Measurements from ENCODE around the gene AP4M1.

AP4M1 gene

DNA sequence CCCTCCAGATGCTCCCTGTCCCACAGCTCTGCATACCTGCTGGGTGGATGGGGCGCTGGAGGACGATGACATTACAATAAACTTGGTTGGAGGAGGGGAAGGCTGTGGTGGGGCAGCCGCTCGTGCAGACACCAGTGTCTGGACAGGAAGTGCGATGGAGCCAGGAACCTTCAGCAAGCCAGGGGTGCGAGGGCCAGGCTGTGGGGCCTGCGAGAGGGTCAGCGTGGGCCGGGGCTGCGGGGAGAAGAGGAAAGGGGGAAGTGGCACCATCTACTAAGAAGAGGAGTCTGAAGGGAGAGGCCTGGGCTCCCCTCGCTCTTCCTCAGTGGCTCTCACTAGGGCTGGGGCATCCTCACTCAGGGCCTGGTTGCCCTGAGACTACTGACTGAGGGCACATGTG is 6.4 kb downstream of the AP4M1 start:
- Histone ChIP-seq H4K20me1 (peaks cover 0 to 22% (median 0%) of the 10 kb centered on the region in 11 experiments; a peak in 4 of 22 replicates), H3K27me3 (no peaks in the 10 kb centered on the region), H3K27ac (no peak overlapping the region; a peak in 1 of 22 replicates), H3K4me3 (no peak overlapping the region), H3K4me1 (peaks cover 5 to 44% (median 31%) of the 10 kb centered on the region in 10 experiments; a peak in 19 of 20 replicates), H3K36me3 (peaks cover 91 to 100% (median 97%) of the 10 kb centered on the region in 11 experiments), H3K9ac (0 out of 22 replicates have a peak overlapping the region, but pooled peaks of 3 of the 11 experiments have one; percentile 9 to 47 (median 17)), H3K9me3 (replicated peaks in 1 of 11) (no peaks in the 10 kb centered on the region), H3K4me2 (no peak overlapping the region)
- no peak for TF ChIP-seq Cebpa-rat (IDR thresholded peaks at IDR 0.05)

DNA sequence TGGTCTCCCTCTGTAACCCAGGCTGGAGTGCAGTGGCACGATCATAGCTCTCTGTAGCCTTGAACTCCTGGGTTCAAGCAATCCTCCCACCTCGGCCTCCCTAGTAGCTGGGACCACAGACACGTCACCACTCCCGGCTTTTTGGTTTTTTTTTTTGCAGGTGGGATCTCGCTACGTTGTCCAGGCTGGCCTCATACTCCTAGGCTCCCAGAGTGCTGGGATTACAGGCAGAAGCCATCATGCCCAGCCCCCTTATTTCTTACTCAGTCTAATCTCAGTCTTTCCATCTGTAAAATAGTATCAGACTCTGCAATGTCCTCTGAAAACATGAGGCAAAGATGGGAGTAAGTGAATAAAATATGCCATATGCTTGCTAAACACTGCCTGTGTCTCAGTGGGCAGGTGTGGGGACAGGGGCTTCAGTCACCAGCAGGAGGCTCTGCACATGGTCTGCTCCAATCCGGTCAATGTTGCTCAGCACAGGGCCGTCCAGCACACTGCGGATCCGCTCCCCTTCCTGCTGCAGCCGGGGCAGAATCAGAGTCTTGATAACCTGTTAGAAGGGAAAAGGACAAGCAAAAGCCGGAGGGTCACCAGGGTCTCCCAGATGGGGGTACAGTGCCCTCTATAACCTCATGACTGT is 8.2 kb downstream of the AP4M1 start:
- H3K4me3 ChIP-seq, result no peak overlapping the region
- peaks cover 0 to 22% (median 0%) of the 10 kb centered on the region in 11 experiments; a peak in 4 of 22 replicates for H4K20me1 ChIP-seq
- peak overlapping the region in 1 of 11 experiments; percentile 0; a peak in 1 of 22 replicates for H3K9ac ChIP-seq
- TF ChIP-seq Cebpa-rat (IDR thresholded peaks at IDR 0.05), result no peak
- no peak overlapping the region for H3K27ac ChIP-seq
- H3K27me3 ChIP-seq, result no peaks in the 10 kb centered on the region
- H3K36me3 ChIP-seq, result peaks cover 80 to 99% (median 95%) of the 10 kb centered on the region in 11 experiments
- H3K9me3 ChIP-seq (replicated peaks in 1 of 11), result no peaks in the 10 kb centered on the region
- no peak overlapping the region for H3K4me2 ChIP-seq
- H3K4me1 ChIP-seq, result peaks cover 5 to 30% (median 18%) of the 10 kb centered on the region in 10 experiments; a peak in 18 of 20 replicates

- H3K4me3 ChIP-seq, result no peak overlapping the region
- peaks cover 5 to 30% (median 18%) of the 10 kb centered on the region in 10 experiments; a peak in 18 of 20 replicates for H3K4me1 ChIP-seq
- no peak for TF ChIP-seq Cebpa-rat (IDR thresholded peaks at IDR 0.05)
- peak overlapping the region in 9 of 11 experiments; percentile 12 to 66 (median 60); a peak in 14 of 22 replicates for H3K4me2 ChIP-seq
- no peaks in the 10 kb centered on the region for H3K27me3 ChIP-seq
- no peaks in the 10 kb centered on the region for H3K9me3 ChIP-seq (replicated peaks in 1 of 11)
- peaks cover 0 to 19% (median 0%) of the 10 kb centered on the region in 11 experiments; a peak in 4 of 22 replicates for H4K20me1 ChIP-seq
- H3K9ac ChIP-seq, result peak overlapping the region in 10 of 11 experiments; percentile 11 to 64 (median 38); a peak in 16 of 22 replicates
- peak overlapping the region in 1 of 11 experiments; percentile 10; a peak in 1 of 22 replicates for H3K27ac ChIP-seq
- H3K36me3 ChIP-seq, result peaks cover 65 to 96% (median 82%) of the 10 kb centered on the region in 11 experiments
Observed at GRCh38 chr7:100111156-100111555, 9.7 kb downstream of the AP4M1 start.

DNA sequence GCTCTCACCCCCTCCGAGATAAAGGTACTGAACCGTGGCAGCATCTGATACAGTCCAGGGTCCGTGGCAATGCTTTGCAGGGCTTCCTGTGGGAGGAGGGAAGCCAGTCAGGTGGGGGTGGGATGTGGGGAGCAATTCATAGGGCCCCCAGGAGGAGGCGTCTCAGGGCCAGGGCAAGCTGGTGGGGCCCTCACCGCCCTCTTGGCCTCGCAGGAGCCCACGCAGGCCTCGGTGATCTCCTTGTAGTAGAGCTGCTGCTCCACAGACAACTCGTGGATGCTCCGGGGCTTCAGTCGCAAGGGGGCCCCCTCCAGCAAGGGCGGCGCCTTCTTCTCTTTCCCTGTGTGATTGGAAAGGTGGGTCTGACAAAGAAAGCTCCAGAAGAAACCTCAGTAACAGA is 10.5 kb downstream of the AP4M1 start:
- H3K4me2 ChIP-seq, result peak overlapping the region in 10 of 11 experiments; percentile 12 to 66 (median 58); a peak in 17 of 22 replicates
- H3K9me3 ChIP-seq (replicated peaks in 1 of 11), result no peaks in the 10 kb centered on the region

DNA sequence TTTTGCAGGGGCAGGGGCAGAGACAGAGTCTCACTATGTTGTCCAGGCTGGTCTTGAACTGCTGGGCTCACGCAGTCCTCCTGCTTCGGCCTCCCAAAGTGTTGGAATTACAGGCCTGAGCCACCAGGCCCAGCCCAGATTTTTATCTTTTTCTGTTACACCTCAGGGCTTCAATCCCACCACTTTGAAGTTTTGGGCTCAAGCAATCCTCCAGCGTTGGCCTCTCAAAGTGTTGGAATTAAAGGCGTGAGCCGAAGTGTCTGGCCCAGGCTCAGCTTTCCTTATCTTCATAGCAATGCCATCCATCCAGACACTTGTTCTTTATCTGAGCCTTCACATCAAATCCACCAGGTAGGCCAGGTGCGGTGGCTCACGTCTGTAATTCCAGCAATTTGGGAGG is 13.6 kb downstream of the AP4M1 start:
- no peaks in the 10 kb centered on the region for H3K9me3 ChIP-seq (replicated peaks in 1 of 11)
- H3K4me3 ChIP-seq, result no peak overlapping the region
- H3K9ac ChIP-seq, result no peak overlapping the region
- H3K27ac ChIP-seq, result no peak overlapping the region
- peaks cover 29 to 62% (median 46%) of the 10 kb centered on the region in 11 experiments for H3K36me3 ChIP-seq
- peaks cover 16 to 29% (median 25%) of the 10 kb centered on the region in 10 experiments for H3K4me1 ChIP-seq
- H3K4me2 ChIP-seq, result no peak overlapping the region
- H4K20me1 ChIP-seq, result 0 out of 22 replicates have a peak, but pooled peaks cover 0 to 6% (median 0%) of the 10 kb centered on the region in 11 experiments
- TF ChIP-seq Cebpa-rat (IDR thresholded peaks at IDR 0.05), result no peak
- no peaks in the 10 kb centered on the region for H3K27me3 ChIP-seq

More for the DNA sequence above, 10.5 kb downstream of the AP4M1 start:
- Histone ChIP-seq H3K36me3 (peaks cover 60 to 93% (median 76%) of the 10 kb centered on the region in 11 experiments), H3K4me1 (peaks cover 5 to 30% (median 18%) of the 10 kb centered on the region in 10 experiments; a peak in 18 of 20 replicates), H3K4me3 (no peak overlapping the region), H4K20me1 (peaks cover 0 to 18% (median 0%) of the 10 kb centered on the region in 11 experiments; a peak in 4 of 22 replicates), H3K27me3 (no peaks in the 10 kb centered on the region), H3K27ac (peak overlapping the region in 5 of 11 experiments; percentile 2 to 38 (median 13); a peak in 6 of 22 replicates), H3K9ac (peak overlapping the region in 10 of 11 experiments; percentile 15 to 64 (median 42); a peak in 16 of 22 replicates)
- no peak for TF ChIP-seq Cebpa-rat (IDR thresholded peaks at IDR 0.05)

DNA sequence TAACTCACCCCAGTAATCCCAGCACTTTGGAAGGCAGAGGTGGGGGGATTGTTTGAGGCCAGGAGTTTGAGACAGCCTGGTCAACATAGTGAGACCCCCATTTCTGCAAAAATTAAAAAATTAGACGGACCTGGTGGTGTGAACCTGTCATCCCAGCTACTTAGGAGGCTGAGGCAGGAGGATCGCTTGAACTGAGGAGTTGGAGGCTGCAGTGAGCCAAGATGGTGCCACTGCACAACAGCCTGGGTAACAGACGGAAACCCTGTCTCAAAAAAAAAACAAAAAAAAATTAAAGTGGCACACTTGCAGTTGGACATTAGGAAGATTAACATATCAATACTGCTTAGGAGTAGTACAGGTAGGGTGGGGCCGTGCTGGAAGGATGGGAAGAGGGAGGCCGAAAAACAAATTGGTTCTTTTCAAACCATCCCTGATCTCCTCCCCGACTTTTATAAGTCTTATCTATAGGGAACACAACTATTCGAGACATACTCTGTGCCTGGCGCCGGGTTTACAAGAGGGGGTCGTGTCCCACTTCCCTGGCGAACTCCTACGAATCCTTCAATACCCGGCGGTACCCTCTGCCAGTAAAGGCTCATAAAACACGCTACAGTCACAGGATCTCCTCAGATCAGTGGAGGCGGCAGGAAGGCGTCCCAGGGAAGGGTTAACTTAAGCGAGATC is 17.1 kb downstream of the AP4M1 start:
- Histone ChIP-seq H3K4me3 (peak overlapping the region; percentile 77 to 95 (median 84)), H4K20me1 (no peaks in the 10 kb centered on the region), H3K27ac (peak overlapping the region; percentile 87 to 97 (median 93); a peak in 21 of 22 replicates), H3K27me3 (no peaks in the 10 kb centered on the region), H3K9ac (peak overlapping the region; percentile 77 to 94 (median 89)), H3K4me2 (peak overlapping the region; percentile 81 to 91 (median 88)), H3K4me1 (peaks cover 16 to 37% (median 21%) of the 10 kb centered on the region in 10 experiments), H3K36me3 (peaks cover 5 to 40% (median 19%) of the 10 kb centered on the region in 11 experiments; a peak in 19 of 22 replicates), H3K9me3 (replicated peaks in 1 of 11) (no peaks in the 10 kb centered on the region)
- no peak for TF ChIP-seq Cebpa-rat (IDR thresholded peaks at IDR 0.05)

- Histone ChIP-seq H3K27ac (peak within 1 kb of the TSS; percentile 87 to 97 (median 93)), H3K36me3 (peaks cover 0 to 37% (median 12%) of the 10 kb centered on the region in 11 experiments; a peak in 13 of 22 replicates), H4K20me1 (no peaks in the 10 kb centered on the region), H3K4me3 (peak within 1 kb of the TSS; percentile 77 to 95 (median 84)), H3K4me1 (peaks cover 21 to 43% (median 28%) of the 10 kb centered on the region in 10 experiments), H3K9me3 (replicated peaks in 1 of 11) (no peaks in the 10 kb centered on the region), H3K27me3 (no peaks in the 10 kb centered on the region), H3K4me2 (peak within 1 kb of the TSS; percentile 81 to 91 (median 88)), H3K9ac (peak within 1 kb of the TSS; percentile 77 to 94 (median 89))
- no peak for TF ChIP-seq Cebpa-rat (IDR thresholded peaks at IDR 0.05)
Observed at GRCh38 chr7:100119072-100119969, 17.9 kb downstream of the AP4M1 start, which contains the start of the genes CNPY4 and TAF6. Gene CNPY4, plus strand, starts transcription at chr7:100119634. Its CDS starts 111 bp downstream, at chr7:100119745. Gene TAF6, minus strand, starts transcription at chr7:100119358. Its CDS starts 5,149 bp downstream, at chr7:100114209.
